Bronchial epithelial cell (primary cell): ENCODE results near the gene FAM78A. TPM values are rescaled to one million over a fixed set of nuclear protein-coding genes. Genes with fewer than 3 reads are reported as not detected.

ENCODE experiments used
- DNase-seq: peaks from one replicate; pipeline ENCODE4 v3.0.0-alpha.2; 2010; ENCODE audit warnings: low read depth
- FAIRE-seq: peaks from 2 replicates; lab custom pipeline; 2011; peaks lifted over from hg19 to GRCh38; lab: Jason Lieb, UNC
- H3K27me3 ChIP-seq: 2 replicates; pipeline ENCODE4 v1.5.1; 2011; ENCODE audit warnings: low read length; ENCODE audit not compliant: control insufficient read depth, insufficient read depth
- H3K36me3 ChIP-seq: 2 replicates; pipeline ENCODE4 v1.5.1; 2011; ENCODE audit warnings: low read length; ENCODE audit not compliant: control insufficient read depth, insufficient read depth
- H3K4me3 ChIP-seq: 2 replicates; pipeline ENCODE4 v1.5.1; 2011; ENCODE audit warnings: mild to moderate bottlenecking, low read depth, low read length, control low read depth
- total RNA-seq: library from RNA; depleted of rRNA; stranded (reverse); fragments of >200 nt; gene quantifications from 2 replicates; pipeline ENCODE4 v1.2.1, GENCODE V29; 2014
- TF ChIP-seq, protein P1 (sequence below): IDR thresholded peaks from 2 replicates; pipeline ENCODE4 v1.5.1; 2011; ENCODE audit warnings: mild to moderate bottlenecking, moderate library complexity, low read length, control low read depth, inconsistent platforms; ENCODE audit not compliant: insufficient read depth, severe bottlenecking

The FAM78A gene
- total RNA-seq, 1 donor from 2014 or later: under 0.01 TPM

DNA sequence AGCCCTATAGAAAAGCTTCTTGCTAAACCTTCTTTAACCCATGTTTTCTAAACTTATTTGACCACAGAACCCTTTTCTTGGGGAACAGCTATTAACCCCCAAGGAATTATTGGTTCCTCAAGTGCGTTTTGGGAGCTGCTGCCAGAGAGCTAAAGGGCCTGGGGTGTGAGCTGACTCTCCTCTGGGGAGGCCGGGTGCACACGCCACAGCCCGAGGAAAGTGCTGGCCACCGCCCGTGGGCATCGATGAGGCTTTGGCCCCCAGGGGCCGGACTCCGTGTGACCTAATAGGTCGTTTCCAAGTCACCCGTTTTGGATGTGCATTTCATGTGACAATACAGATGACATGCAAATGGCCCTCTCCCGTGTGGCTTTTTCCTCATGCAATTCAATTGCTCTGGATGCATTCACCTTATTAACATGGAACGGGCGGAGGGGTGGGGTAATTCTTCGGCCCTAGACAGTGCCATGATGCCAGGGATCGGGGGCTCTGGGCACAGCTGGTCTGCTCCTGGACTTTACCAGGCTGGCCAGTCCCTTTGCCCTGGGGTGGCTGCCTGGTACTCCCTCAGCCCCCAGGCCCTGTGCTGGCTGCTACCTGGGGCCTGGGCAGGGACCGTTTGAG is 32.7 kb upstream of the FAM78A start:
- FAIRE-seq (no peak), DNase-seq (no peak)

DNA sequence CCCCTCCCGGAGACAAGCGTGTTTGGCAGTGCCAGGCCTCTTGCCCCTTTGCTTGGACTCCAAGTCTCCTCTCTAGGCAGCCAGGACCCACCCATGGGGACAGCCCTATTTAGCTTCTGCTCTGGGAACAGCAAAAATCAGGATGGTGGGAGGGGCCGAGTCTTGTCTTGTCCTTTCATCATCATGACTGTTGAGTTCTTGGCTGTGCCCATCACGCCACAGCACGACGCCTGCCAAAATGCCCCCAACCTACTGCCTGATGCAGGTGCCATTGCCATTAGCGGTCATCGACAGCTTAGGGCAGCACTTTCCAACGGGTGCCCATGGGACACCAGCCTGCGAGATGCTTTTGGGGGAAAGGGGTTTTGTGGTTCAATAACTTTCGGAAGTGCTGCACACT is 32.1 kb upstream of the FAM78A start:
- TF ChIP-seq, protein P1, sequence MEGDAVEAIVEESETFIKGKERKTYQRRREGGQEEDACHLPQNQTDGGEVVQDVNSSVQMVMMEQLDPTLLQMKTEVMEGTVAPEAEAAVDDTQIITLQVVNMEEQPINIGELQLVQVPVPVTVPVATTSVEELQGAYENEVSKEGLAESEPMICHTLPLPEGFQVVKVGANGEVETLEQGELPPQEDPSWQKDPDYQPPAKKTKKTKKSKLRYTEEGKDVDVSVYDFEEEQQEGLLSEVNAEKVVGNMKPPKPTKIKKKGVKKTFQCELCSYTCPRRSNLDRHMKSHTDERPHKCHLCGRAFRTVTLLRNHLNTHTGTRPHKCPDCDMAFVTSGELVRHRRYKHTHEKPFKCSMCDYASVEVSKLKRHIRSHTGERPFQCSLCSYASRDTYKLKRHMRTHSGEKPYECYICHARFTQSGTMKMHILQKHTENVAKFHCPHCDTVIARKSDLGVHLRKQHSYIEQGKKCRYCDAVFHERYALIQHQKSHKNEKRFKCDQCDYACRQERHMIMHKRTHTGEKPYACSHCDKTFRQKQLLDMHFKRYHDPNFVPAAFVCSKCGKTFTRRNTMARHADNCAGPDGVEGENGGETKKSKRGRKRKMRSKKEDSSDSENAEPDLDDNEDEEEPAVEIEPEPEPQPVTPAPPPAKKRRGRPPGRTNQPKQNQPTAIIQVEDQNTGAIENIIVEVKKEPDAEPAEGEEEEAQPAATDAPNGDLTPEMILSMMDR: no peak
- FAIRE-seq (no peak), DNase-seq (no peak)
- Histone ChIP-seq H3K27me3 (no peaks in the 10 kb centered on the region), H3K4me3 (no peak overlapping the region), H3K36me3 (no peaks in the 10 kb centered on the region)

More for the DNA sequence above, 32.7 kb upstream of the FAM78A start:
- H3K4me3 ChIP-seq: no peak overlapping the region
- H3K36me3 ChIP-seq: no peaks in the 10 kb centered on the region
- TF ChIP-seq, protein P1: no peak
- no peaks in the 10 kb centered on the region for H3K27me3 ChIP-seq

DNA sequence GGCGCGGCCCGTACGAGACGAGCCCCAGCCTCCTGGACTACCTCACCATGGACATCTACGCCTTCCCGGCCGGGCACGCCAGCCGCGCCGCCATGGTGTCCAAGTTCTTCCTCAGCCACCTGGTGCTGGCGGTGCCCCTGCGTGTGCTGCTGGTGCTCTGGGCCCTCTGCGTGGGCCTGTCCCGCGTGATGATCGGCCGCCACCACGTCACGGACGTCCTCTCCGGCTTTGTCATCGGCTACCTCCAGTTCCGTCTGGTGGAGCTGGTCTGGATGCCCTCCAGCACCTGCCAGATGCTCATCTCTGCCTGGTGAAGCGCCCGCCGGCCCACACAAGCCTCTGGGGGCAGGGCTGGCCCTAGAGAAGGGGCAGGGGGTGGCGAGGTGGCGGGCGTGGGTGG is 31.7 kb upstream of the FAM78A start:
- FAIRE-seq: no peak
- TF ChIP-seq, protein P1: no peak

DNA sequence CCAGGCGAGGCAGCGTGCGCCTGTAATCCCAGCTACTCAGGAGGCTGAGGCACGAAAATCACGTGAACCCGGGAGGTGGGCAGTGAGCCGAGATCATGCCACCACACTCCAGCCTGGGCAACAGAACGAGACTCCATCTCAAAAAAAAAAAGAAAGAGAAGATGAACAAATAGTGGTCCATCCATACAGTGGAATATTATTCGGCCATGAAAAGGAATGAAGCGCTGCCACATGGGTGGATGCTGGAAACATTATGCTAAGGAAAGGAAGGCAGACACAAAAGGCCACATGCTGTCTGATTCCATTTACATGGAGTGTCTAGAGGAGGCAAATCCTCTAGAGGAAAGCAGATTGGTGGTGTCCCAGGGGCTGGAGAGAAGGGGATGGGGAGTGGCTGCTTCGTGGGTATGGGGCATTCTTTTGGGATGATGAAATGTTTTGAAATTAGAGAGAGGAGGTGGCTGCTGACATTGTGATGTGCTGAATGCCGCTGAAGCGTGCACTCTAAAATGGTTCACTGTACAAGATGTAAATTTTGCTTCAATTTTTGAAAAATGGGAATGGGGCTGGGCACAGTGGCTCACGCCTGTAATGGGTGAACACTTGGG is 30.2 kb upstream of the FAM78A start:
- no peak for DNase-seq
- Histone ChIP-seq H3K4me3 (no peak overlapping the region), H3K36me3 (no peaks in the 10 kb centered on the region), H3K27me3 (peaks cover 2% of the 10 kb centered on the region)
- TF ChIP-seq, protein P1: no peak
- no peak for FAIRE-seq

More for the DNA sequence above, 31.7 kb upstream of the FAM78A start:
- H3K27me3 ChIP-seq: no peaks in the 10 kb centered on the region
- no peak for DNase-seq
- H3K36me3 ChIP-seq: no peaks in the 10 kb centered on the region
- no peak overlapping the region for H3K4me3 ChIP-seq

DNA sequence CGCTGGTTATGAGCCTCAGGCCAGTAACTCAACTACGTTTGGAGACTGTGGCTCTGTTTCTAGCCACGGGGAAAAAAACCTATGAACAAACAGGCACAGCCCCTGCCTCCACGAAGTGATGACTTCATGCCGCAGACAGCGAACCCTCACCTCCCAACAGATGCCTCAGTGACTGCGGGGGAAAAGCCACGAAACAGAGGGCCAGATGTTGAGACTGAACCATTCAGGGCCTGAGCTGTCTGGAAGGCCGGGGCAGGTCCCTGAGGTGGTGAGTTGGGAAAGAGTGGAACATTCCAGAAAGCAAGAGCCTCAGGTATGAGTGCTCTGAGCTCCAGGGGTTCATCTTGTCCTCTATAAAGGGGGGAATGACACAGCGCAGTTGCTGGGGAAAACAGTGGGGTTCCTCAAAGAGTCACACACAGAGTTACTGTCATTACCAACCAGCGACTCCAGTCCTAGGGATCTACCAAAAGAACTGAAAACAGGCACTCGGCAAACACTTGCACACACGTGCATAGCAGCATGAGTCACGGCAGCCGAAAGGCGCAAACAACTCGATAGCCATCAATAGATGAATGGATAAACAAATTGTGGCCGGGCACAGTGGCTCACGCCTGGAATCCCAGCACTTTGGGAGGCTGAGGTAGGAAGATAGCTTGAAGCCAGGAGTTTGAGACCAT is 28.5 kb upstream of the FAM78A start:
- peak; percentile 36 for FAIRE-seq

More for the DNA sequence above, 28.5 kb upstream of the FAM78A start:
- no peaks in the 10 kb centered on the region for H3K36me3 ChIP-seq
- no peak overlapping the region for H3K4me3 ChIP-seq
- peak; percentile 18 for DNase-seq
- TF ChIP-seq, protein P1: no peak
- H3K27me3 ChIP-seq: peaks cover 2% of the 10 kb centered on the region
